ENCODE data around the gene CDC45.

GRCh38 chr22:19549428-19549827 is 69.7 kb downstream of the CDC45 start:
- TF ChIP-seq CTCF (conservative IDR thresholded peaks at IDR 0.05 in 1 of 2, IDR thresholded peaks at IDR 0.05 in 1 of 2; ENCODE audit: extremely low read depth in 1 of 2, insufficient read depth in 1 of 2, low read depth in 1 of 2, low read length in 2 of 2) = no peak
- TF ChIP-seq EZH2 (IDR thresholded peaks at IDR 0.05; ENCODE audit: borderline replicate concordance, low read length) = no peak
